ENCODE measurements around the gene UBE2G1.

- TF ChIP-seq CTCF (IDR thresholded peaks at IDR 0.05), result no peak
- no peak for TF ChIP-seq POLR2A (IDR thresholded peaks at IDR 0.05)
These were observed 38.9 kb downstream of the UBE2G1 start for GRCh38 chr17:4327606-4328005.

Data from Peyer's patch (tissue), 4 donors.